ENCODE data around the gene SAMD9L.
"Not testable (repeated sequence)": the region's sequence is repeated elsewhere in the genome, so short reads cannot be mapped to it uniquely, and the experiment has no call there.

SAMD9L gene

DNA sequence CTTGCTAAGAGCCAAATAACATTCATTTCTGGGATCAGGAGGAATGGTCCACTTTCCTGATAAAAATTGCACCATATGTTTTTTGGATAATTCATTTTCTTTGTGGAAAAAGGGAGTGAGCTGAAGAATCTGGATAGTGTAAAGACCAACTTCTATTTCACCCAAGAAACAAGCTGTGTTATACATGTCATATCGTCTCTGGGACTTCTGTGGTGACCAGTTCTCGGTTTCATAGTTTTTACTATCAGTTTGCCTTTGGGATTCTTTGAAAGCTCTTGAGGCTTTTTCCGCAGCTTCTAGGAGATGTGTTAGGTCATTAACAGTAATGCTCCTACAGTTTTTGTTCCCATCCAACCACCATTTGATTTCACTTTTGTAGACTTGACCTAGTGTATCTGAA, 16.0 kb downstream of the SAMD9L start:
- DNase-seq (ENCODE audit: low read depth) = no peak
- no peak overlapping the region for H3K4me3 ChIP-seq (ENCODE audit: low read depth, low read length)
- TF ChIP-seq, protein P1, sequence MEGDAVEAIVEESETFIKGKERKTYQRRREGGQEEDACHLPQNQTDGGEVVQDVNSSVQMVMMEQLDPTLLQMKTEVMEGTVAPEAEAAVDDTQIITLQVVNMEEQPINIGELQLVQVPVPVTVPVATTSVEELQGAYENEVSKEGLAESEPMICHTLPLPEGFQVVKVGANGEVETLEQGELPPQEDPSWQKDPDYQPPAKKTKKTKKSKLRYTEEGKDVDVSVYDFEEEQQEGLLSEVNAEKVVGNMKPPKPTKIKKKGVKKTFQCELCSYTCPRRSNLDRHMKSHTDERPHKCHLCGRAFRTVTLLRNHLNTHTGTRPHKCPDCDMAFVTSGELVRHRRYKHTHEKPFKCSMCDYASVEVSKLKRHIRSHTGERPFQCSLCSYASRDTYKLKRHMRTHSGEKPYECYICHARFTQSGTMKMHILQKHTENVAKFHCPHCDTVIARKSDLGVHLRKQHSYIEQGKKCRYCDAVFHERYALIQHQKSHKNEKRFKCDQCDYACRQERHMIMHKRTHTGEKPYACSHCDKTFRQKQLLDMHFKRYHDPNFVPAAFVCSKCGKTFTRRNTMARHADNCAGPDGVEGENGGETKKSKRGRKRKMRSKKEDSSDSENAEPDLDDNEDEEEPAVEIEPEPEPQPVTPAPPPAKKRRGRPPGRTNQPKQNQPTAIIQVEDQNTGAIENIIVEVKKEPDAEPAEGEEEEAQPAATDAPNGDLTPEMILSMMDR (conservative IDR thresholded peaks at IDR 0.05; ENCODE audit: low read depth, low read length) = no peak

DNA sequence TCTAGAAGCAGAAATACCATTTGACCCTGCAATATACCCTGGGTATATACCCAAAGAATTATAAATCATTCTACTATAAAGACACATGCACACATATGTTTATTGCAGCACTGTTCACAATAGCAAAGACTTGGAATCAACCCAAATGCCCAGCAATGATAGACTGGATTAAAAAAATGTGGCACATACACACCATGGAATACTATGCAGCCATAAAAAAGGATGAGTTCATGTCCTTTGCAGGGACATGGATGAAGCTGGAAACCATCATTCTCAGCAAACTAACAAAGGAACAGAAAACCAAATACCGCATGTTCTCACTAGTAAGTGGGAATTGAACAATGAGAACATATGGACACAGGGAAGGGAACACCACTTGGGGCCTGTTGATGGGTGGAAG, 21.2 kb downstream of the SAMD9L start:
- not testable (repeated sequence) for DNase-seq (ENCODE audit: low read depth); H3K4me3 ChIP-seq (ENCODE audit: low read depth, low read length)

DNA sequence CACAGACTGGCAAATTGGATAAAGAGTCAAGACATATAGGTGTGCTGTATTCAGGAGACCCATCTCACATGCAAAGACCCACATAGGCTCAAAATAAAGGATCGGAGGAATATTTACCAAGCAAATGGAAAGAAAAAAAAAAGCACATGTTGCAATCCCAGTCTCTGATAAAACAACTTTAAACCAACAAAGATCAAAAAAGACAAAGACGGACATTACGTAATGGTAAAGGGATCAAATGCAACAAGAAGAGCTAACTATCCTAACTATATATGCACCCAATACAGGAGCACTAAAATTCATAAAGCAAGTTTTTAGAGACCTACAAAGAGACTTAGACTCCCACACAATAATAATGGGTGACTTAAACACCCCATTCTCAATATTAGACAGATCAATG, 24.7 kb downstream of the SAMD9L start:
- not testable (repeated sequence) for DNase-seq (ENCODE audit: low read depth); H3K4me3 ChIP-seq (ENCODE audit: low read depth, low read length)

DNA sequence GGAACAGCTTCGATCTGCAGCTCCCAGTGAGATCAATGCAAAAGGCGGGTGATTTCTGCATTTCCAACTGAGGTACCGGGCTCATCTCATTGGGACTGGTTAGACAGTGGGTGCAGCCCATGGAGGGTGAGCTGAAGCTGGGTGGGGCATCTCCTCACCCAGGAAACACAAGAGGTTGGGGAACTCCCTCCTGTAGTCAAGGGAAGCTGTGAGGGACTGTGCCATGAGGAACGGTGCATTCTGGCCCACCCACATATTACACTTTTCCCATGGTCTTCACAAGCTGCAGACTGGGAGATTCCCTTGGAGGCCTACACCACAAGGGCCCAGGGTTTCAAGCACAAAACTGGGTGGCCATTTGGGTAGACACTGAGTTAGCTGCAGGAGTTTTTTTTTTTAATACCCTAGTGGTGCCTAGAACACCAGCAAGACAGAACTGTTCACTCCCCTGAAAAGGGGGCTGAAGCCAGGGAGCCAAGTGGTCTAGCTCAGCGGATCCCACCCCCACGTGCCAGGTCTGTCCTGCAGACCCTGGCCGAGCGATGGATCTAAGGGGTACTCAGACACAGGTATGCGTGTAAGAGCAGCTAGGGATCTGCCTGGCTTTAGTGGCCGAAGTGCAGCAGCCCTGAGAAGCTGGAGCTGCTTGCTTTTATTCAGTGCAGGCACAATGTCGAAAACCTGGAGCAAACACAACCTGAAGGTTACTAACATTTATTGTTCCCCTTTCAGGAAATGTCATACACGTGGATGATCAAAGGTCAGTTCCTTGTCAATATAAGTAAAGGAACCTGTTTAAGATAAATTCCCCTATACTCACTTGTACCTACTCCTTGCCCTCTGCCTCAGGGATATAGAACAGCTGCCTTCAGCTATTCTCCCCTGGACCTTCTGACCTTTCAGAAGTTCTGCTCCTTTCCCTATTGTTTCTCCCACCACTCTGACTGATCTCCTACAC, 27.3 kb downstream of the SAMD9L start:
- DNase-seq (ENCODE audit: low read depth) = no peak
- TF ChIP-seq, protein P1 (conservative IDR thresholded peaks at IDR 0.05; ENCODE audit: low read depth, low read length) = no peak
- H3K4me3 ChIP-seq (ENCODE audit: low read depth, low read length) = no peak overlapping the region

DNA sequence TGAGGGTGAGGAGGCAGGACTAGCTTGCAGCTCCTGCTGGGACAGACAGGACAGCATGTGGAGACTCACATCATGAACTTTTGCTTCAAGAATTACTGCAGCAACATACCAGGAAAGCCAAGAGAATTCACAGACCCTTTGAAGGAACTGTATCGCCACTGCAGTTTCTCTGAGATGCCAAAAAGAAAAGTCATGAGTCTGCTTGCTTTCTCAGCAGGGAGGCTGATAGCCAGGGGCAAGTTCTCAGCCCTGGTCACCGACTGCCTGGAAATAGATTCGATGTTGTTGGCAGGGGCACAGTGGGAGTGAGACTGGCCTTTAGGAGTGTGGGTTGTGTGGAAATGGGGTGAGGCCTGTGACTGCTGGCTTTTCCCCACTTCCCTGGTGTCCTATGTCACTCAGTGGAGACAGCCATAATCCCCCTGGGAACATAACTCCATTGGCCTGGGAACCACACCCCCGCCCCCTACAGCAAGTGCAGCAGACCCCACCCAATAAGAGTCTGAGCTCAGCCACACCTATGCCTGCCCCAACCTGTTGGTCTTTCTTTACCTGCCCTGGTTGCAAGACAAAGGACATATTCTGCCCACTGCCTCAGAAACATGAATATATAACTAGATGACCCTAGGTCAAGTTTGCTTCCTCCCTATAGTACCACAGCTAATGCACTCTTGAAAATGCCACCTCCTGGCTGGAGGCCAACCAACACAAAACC, 28.8 kb downstream of the SAMD9L start:
- no peak overlapping the region for H3K4me3 ChIP-seq (ENCODE audit: low read depth, low read length)
- peak; percentile 85 for DNase-seq (ENCODE audit: low read depth)
- TF ChIP-seq, protein P1 (conservative IDR thresholded peaks at IDR 0.05; ENCODE audit: low read depth, low read length) = no peak

DNA sequence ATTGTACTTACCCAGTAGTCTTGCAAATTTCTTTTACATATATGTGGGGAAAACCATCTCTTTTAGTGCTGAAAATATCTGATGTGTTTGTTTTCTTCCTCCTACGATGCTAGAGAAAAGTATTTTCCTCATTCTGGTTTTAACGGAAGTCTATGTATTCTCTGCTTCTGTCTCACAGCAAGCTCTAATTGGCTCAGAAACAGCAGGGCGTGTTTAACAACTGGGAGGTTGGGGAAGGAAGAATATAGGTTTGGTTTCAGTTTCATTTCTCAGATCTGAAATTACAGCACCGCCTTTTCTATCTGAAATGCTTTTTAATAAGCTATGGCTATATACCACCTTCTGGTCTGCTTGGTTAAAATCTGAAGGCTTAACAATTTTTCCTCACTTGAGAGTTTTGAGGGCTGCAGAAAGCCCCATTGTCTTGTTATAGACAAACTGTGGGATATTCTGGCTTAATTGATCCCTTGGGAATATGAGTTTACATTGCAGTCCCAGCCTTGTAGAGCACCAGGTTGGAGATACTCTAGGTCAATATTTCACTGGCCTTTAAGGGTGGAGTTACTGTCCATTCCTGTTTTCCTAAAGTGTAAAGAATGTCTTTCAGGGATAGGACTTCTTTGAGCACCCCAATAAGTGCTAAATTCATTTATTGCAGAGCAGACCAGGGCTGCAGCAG, 30.2 kb downstream of the SAMD9L start, which contains the start of gene SAMD9:
TSS of gene SAMD9 (minus strand) at position 128 of the 679 bp plus-strand sequence. CDS start 11,882 bp downstream, outside the sequence.
- peak within 1 kb of the TSS; percentile 52 for H3K4me3 ChIP-seq (ENCODE audit: low read depth, low read length)
- peak; percentile 93 for DNase-seq (ENCODE audit: low read depth)

DNA sequence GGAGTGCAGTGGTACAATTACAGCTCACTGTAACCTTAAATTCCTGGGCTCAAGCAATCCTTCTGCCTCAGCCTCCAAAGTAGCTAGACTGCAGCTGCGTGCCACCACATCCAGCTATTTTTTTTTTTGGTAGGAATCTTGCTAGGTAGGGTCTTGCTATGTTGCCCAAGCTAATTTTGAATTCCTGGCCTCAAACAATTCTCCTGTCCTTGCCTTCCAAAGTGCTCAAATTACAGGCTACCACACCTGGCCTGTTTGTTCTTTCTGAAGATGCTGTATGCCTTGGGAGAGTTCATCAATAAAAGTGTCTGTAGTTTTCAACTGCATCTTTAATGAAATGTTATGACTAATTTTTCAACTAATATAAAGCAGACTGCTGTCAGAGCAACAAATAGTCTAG, 30.9 kb downstream of the SAMD9L start:
- peak overlapping the region; percentile 52 for H3K4me3 ChIP-seq (ENCODE audit: low read depth, low read length)
- DNase-seq (ENCODE audit: low read depth) = no peak
- TF ChIP-seq, protein P1 (conservative IDR thresholded peaks at IDR 0.05; ENCODE audit: low read depth, low read length) = no peak

More for the DNA sequence above, 30.2 kb downstream of the SAMD9L start, which contains the start of gene SAMD9:
- TF ChIP-seq, protein P1 (conservative IDR thresholded peaks at IDR 0.05; ENCODE audit: low read depth, low read length) = no peak

All from choroid plexus epithelial cell (primary cell).